ENCODE measurements around the gene MRPS7. TPM values are rescaled to one million over a fixed set of nuclear protein-coding genes. Genes with fewer than 3 reads are reported as not detected.

Gene MRPS7
- total and polyA plus RNA-seq, 9 of the 15 experiments (the other 6 are each of a cell fraction or from before 2014, with no cell fraction given), result 107 to 244 (median 132) TPM

GRCh38 chr17:75261336-75262111, at the start of gene MRPS7, which contains the start of gene GGA3 (continued):
- TF ChIP-seq WHSC1 (IDR thresholded peaks at IDR 0.05; ENCODE audit: low read length) (no peak), ZNF217 (CRISPR knock-in tag; IDR thresholded peaks at IDR 0.05) (no peak), ZEB2 (IDR thresholded peaks at IDR 0.05) (0 out of 2 replicates have a peak, but pooled peaks have one; percentile 34), ZNF407 (IDR thresholded peaks at IDR 0.05; ENCODE audit: low read depth) (no peak; the same call in 1 of the 2 replicates), TBL1XR1 (IDR thresholded peaks at IDR 0.05; ENCODE audit: low read length in 2 of 2) (peak in 1 of 2 experiments; percentile 64; a peak in 1 of 4 replicates), ZNF239 (CRISPR knock-in tag; IDR thresholded peaks at IDR 0.05) (no peak), TGIF2 (CRISPR knock-in tag; IDR thresholded peaks at IDR 0.05) (peak; percentile 13; the same call in 1 of the 2 replicates), NCOA2 (IDR thresholded peaks at IDR 0.05; ENCODE audit: partially characterized antibody in 2 of 2) (peak in 1 of 2 experiments; percentile 98), DNMT1 (IDR thresholded peaks at IDR 0.05) (no peak), SUPT5H (IDR thresholded peaks at IDR 0.05) (peak; percentile 93), ZBTB43 (CRISPR knock-in tag; IDR thresholded peaks at IDR 0.05) (no peak), KLF6 (CRISPR knock-in tag; IDR thresholded peaks at IDR 0.05; ENCODE audit: borderline replicate concordance) (no peak), CXXC5 (CRISPR knock-in tag; IDR thresholded peaks at IDR 0.05) (peak; percentile 83), ZNF561 (CRISPR knock-in tag; conservative IDR thresholded peaks at IDR 0.05) (0 out of 2 replicates have a peak, but pooled peaks have one; percentile 31), PCBP1 (IDR thresholded peaks at IDR 0.05; ENCODE audit: low read depth, low read length, poor library complexity, severe bottlenecking) (peak; percentile 93)

All from K562 (cell line).